Peyer's patch (tissue), 4 donors: Measurements from ENCODE around the gene ABLIM2. TPM values are rescaled to one million over a fixed set of nuclear protein-coding genes. Genes with fewer than 3 reads are reported as not detected.

ENCODE experiments used
- DNase-seq, 3 donors: peaks; one replicate each; pipeline ENCODE4 v3.0.0-alpha.2; 2017 to 2019
- H3K27ac ChIP-seq, 4 donors: fragments of 200-600 bp; sonication (generic); one replicate each; pipeline ENCODE4 v1.5.1; 2016 to 2019
- H3K27me3 ChIP-seq, 2 donors: fragments of 200-600 bp; sonication (generic); one replicate each; pipeline ENCODE4 v1.5.1; 2019
- H3K36me3 ChIP-seq, 3 donors: fragments of 200-600 bp; sonication (generic); one replicate each; pipeline ENCODE4 v1.5.1; 2016 to 2019
- H3K4me1 ChIP-seq, 4 donors: fragments of 200-600 bp; sonication (generic); one replicate each; pipeline ENCODE4 v1.5.1; 2016 to 2019
- H3K4me3 ChIP-seq, 4 donors: fragments of 200-600 bp; sonication (generic); 1 replicate in 3 of 4; 2 replicates in 1 of 4; pipeline ENCODE4 v1.5.1; 2016 to 2019; ENCODE audit warnings: mild to moderate bottlenecking in 1 of 4
- H3K9me3 ChIP-seq, 4 donors: fragments of 200-600 bp; sonication (generic); one replicate each; pipeline ENCODE4 v1.5.1; 2016 to 2019; ENCODE audit warnings: mild to moderate bottlenecking in 1 of 4
- CTCF ChIP-seq, 6 experiments: fragments of 450-650 bp in 4 of 6; fragments of 200-600 bp in 2 of 6; sonication (generic) in 1 of 6; IDR thresholded peaks; one replicate each; pipeline ENCODE4 v1.5.1; 2017 to 2019; ENCODE audit warnings: antibody characterized with exemption in 6 of 6, mild to moderate bottlenecking in 3 of 6, moderate library complexity in 1 of 6
- POLR2A ChIP-seq, 2 donors: fragments of 450-650 bp; IDR thresholded peaks; one replicate each; pipeline ENCODE4 v1.5.1; 2017; ENCODE audit warnings: antibody characterized with exemption in 2 of 2, mild to moderate bottlenecking in 2 of 2, moderate library complexity in 2 of 2
- total RNA-seq, 4 donors: library from RNA; depleted of rRNA; stranded (reverse); fragments of >200 nt; gene quantifications; one replicate each; pipeline ENCODE4 v1.1.0, GENCODE V29; 2016

The ABLIM2 gene
- total RNA-seq, 4 donors from 2014 or later = 9.0 to 24.2 (median 11.7) TPM

DNA sequence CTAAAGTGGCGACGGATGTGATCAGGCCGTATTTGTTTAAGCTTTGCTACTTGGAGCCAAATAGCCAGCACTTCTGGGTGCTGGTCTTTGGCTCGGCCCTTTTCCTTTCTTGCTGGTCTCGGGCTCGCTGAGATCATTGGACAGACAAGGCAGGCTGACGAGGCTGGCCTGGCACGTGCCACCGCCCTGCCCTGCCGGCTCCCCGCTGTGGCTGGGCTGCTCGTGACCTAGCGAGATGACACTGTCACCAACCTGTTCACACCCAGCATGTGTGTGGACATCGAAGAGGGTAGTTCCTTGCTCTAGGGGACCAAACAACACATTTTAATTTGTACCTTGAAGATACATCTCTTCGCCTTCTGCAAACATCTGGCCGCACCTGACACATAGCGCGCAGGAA lies 98.0 kb downstream of the ABLIM2 start:
- no peak overlapping the region for H3K27ac ChIP-seq
- H3K4me1 ChIP-seq = no peaks in the 10 kb centered on the region
- H3K9me3 ChIP-seq = peaks cover 0 to 22% (median 6%) of the 10 kb centered on the region in 4 donors
- no peak overlapping the region for H3K4me3 ChIP-seq
- TF ChIP-seq POLR2A (IDR thresholded peaks at IDR 0.05) (no peak), CTCF (IDR thresholded peaks at IDR 0.05) (no peak)
- DNase-seq = no peak
- H3K27me3 ChIP-seq = no peaks in the 10 kb centered on the region
- no peaks in the 10 kb centered on the region for H3K36me3 ChIP-seq

DNA sequence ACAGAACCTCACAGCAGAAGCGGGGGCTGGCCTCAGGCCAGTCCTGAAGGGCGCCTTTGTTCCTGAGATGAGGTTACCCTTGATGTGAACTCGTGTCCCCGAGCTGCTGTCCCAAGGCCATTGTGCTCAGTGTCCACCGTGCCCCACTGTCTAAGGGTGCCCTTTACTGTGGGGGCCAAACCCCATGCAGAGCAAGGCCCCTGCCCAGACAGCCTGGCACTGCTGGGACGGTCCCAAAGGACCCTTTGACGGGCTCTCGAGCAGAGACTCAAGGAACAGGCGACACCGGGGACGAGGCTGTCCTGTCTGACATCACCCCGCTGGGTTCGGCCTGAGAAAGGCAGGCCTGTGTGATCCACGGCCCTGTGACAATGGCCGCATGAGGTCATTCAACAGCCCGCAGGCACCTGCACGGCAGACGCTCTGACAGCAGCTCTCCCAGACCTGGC lies 100.6 kb downstream of the ABLIM2 start:
- TF ChIP-seq POLR2A (IDR thresholded peaks at IDR 0.05) (no peak), CTCF (IDR thresholded peaks at IDR 0.05) (no peak)
- peaks cover 0 to 5% (median 0%) of the 10 kb centered on the region in 4 donors for H3K9me3 ChIP-seq
- no peak for DNase-seq
- no peaks in the 10 kb centered on the region for H3K36me3 ChIP-seq
- H3K27ac ChIP-seq = no peak overlapping the region
- H3K27me3 ChIP-seq = no peaks in the 10 kb centered on the region
- no peak overlapping the region for H3K4me3 ChIP-seq
- no peaks in the 10 kb centered on the region for H3K4me1 ChIP-seq

GRCh38 chr4:8055206-8055605 lies 103.4 kb downstream of the ABLIM2 start:
- DNase-seq = peak in 1 of 3 donors; percentile 71
- Histone ChIP-seq H3K27ac (no peak overlapping the region), H3K27me3 (no peaks in the 10 kb centered on the region), H3K9me3 (peaks cover 0 to 5% (median 0%) of the 10 kb centered on the region in 4 donors), H3K4me3 (no peak overlapping the region), H3K4me1 (no peaks in the 10 kb centered on the region), H3K36me3 (no peaks in the 10 kb centered on the region)
- no peak for TF ChIP-seq CTCF (IDR thresholded peaks at IDR 0.05)
- TF ChIP-seq POLR2A (IDR thresholded peaks at IDR 0.05) = no peak

GRCh38 chr4:8053688-8054449 lies 104.7 kb downstream of the ABLIM2 start:
- Histone ChIP-seq H3K4me3 (no peak overlapping the region), H3K9me3 (peaks cover 0 to 5% (median 0%) of the 10 kb centered on the region in 4 donors), H3K4me1 (no peaks in the 10 kb centered on the region), H3K27ac (no peak overlapping the region), H3K27me3 (no peaks in the 10 kb centered on the region), H3K36me3 (no peaks in the 10 kb centered on the region)
- TF ChIP-seq POLR2A (IDR thresholded peaks at IDR 0.05) = no peak
- no peak for TF ChIP-seq CTCF (IDR thresholded peaks at IDR 0.05)
- DNase-seq = no peak

DNA sequence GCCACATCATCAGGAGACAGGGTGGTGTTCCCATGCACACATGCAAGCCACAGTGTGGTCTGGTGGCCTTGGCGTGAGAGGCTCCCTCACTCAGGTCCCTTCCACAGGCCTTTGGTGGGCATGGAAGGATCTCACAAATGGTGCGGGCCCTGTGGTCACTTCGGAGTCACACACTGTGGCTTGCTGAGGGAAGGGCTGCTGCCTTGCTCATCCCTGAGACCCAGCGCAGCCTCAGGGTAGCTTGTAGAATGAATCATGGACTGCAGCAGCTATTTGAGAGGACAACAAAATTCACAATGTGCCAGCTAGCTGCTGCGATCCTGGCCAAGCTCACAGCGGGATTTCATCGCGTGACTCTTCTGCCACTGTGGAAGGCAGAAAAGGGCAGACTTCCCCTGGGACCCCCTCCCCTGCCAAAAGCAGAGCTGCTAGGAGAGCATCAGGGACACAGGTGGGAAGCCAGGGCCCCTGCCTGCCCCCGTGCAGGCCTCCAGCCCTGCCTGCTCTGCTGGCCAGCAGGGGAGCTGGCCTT lies 106.4 kb downstream of the ABLIM2 start:
- no peaks in the 10 kb centered on the region for H3K27me3 ChIP-seq
- no peaks in the 10 kb centered on the region for H3K4me1 ChIP-seq
- no peak overlapping the region for H3K4me3 ChIP-seq
- no peak for TF ChIP-seq POLR2A (IDR thresholded peaks at IDR 0.05)
- TF ChIP-seq CTCF (IDR thresholded peaks at IDR 0.05) = no peak
- H3K9me3 ChIP-seq = peaks cover 0 to 5% (median 0%) of the 10 kb centered on the region in 4 donors
- H3K27ac ChIP-seq = no peak overlapping the region
- DNase-seq = no peak
- no peaks in the 10 kb centered on the region for H3K36me3 ChIP-seq
